PC-3 (cell line): ENCODE measurements around the gene GLI3.

Source experiments
- CTCF ChIP-seq: fragments of 300-600 bp; sonication (generic); conservative IDR thresholded peaks from 2 replicates; pipeline ENCODE4 v1.5.1; 2017; ENCODE audit warnings: antibody characterized with exemption, low read depth, mild to moderate bottlenecking, low read length
- EZH2 ChIP-seq: fragments of 300-600 bp; sonication (generic); IDR thresholded peaks from one replicate; pipeline ENCODE4 v1.6.1; 2017; ENCODE audit warnings: antibody characterized with exemption, mild to moderate bottlenecking, low read length; ENCODE audit not compliant: unreplicated experiment
- EZH2phosphoT487 ChIP-seq: fragments of 300-600 bp; sonication (generic); IDR thresholded peaks from 2 replicates; pipeline ENCODE4 v1.6.1; 2018; ENCODE audit warnings: mild to moderate bottlenecking, antibody characterized with exemption, low read length, borderline replicate concordance

- TF ChIP-seq CTCF = no peak
- no peak for TF ChIP-seq EZH2phosphoT487
- no peak for TF ChIP-seq EZH2
Observed at GRCh38 chr7:42203336-42203735, 33.7 kb downstream of the GLI3 start.
